Cardiac muscle cell (in vitro differentiated cells and primary cell): ENCODE data around the gene PARP16. TPM values are rescaled to one million over a fixed set of nuclear protein-coding genes. Genes with fewer than 3 reads are reported as not detected.

Source experiments
- DNase-seq, 2 donors: peaks; one replicate each; pipeline versions ENCODE4 v3.0.0 to v3.0.0-alpha.2; 2010 to 2017; ENCODE audit warnings: low read depth in 1 of 2, low spot score in 1 of 2
- H3K27ac ChIP-seq: fragments of 200-600 bp; sonication (generic); 2 replicates; pipeline ENCODE4 v1.5.1; 2016
- H3K27me3 ChIP-seq: fragments of 200-600 bp; sonication (generic); 2 replicates; pipeline ENCODE4 v1.6.0; 2016; ENCODE audit warnings: control low read depth
- H3K36me3 ChIP-seq: fragments of 200-600 bp; sonication (generic); 2 replicates; pipeline ENCODE4 v1.5.1; 2016; ENCODE audit warnings: control low read depth
- H3K4me1 ChIP-seq: fragments of 200-600 bp; sonication (generic); 2 replicates; pipeline ENCODE4 v1.8.1; 2017; ENCODE audit warnings: low read depth, mild to moderate bottlenecking, mixed run types
- H3K4me3 ChIP-seq: fragments of 200-600 bp; sonication (generic); 2 replicates; pipeline ENCODE4 v1.5.1; 2016; ENCODE audit warnings: mild to moderate bottlenecking
- H3K9me3 ChIP-seq: fragments of 200-600 bp; sonication (generic); 2 replicates; pipeline ENCODE4 v1.5.1; 2017; ENCODE audit warnings: low read depth, mild to moderate bottlenecking, control low read depth
- polyA plus RNA-seq: library from polyadenylated mRNA; unstranded; fragments of >200 nt; fragmentation: Nextera tagmentation; extraction: Ambion mirVana; gene quantifications from 2 replicates; pipeline ENCODE4 v1.2.1, GENCODE V29; 2016
- total RNA-seq: library from RNA; depleted of rRNA; stranded (reverse); fragments of >200 nt; gene quantifications from 2 replicates; pipeline ENCODE4 v1.2.3, GENCODE V29; 2016
- TF ChIP-seq, protein P1 (sequence below): IDR thresholded peaks from 2 replicates; pipeline ENCODE4 v1.5.1; 2012; ENCODE audit warnings: low read depth, mild to moderate bottlenecking, low read length

Gene PARP16
- total and polyA plus RNA-seq, 2 experiments from 2014 or later: 14.2 to 16.9 TPM

DNA sequence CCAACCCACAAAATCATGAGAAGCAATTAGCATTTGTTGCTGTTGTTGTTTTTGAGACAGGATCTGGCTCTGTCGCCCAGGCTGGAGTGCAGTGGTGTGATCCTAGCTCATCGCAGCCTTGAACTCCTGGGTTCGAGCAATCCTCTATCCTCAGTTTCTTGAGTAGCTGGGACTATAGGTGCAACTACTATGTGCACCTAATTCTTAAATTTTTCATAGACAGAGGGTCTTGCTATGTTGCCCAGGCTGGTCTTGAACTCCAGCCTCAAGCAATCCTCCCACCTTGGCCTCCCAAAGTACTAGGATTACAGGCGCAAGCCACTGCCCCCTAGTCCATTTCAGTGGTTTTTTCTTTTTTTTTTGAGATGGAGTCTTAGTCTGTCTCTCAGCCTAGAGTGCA is 18.3 kb downstream of the PARP16 start:
- H3K27ac ChIP-seq: no peak overlapping the region
- H3K36me3 ChIP-seq: no peaks in the 10 kb centered on the region
- no peaks in the 10 kb centered on the region for H3K27me3 ChIP-seq
- no peak for DNase-seq
- TF ChIP-seq, protein P1, sequence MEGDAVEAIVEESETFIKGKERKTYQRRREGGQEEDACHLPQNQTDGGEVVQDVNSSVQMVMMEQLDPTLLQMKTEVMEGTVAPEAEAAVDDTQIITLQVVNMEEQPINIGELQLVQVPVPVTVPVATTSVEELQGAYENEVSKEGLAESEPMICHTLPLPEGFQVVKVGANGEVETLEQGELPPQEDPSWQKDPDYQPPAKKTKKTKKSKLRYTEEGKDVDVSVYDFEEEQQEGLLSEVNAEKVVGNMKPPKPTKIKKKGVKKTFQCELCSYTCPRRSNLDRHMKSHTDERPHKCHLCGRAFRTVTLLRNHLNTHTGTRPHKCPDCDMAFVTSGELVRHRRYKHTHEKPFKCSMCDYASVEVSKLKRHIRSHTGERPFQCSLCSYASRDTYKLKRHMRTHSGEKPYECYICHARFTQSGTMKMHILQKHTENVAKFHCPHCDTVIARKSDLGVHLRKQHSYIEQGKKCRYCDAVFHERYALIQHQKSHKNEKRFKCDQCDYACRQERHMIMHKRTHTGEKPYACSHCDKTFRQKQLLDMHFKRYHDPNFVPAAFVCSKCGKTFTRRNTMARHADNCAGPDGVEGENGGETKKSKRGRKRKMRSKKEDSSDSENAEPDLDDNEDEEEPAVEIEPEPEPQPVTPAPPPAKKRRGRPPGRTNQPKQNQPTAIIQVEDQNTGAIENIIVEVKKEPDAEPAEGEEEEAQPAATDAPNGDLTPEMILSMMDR: no peak
- peaks cover 19% of the 10 kb centered on the region for H3K4me1 ChIP-seq
- H3K9me3 ChIP-seq: no peaks in the 10 kb centered on the region
- no peak overlapping the region for H3K4me3 ChIP-seq

DNA sequence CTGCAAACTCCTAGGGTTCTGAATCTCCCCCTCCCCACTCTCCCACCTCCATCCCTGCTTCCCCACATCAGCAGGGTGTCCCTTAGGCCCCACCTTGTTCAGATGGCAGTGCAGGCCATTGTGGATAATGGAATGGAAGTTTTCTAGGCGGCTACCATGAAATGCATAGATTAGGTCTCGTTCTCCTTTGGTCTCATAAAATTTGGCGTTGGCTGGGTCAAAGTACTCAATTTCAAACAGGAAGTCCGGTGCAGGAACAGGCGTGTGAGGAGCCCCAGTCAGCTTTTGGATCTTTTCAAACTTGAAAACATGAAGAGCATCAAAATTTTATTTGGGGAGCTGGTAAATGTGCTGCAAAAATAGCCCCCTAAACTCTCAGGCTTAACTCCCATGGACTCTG is 20.2 kb downstream of the PARP16 start:
- TF ChIP-seq, protein P1: no peak
- H3K27ac ChIP-seq: no peak overlapping the region
- peaks cover 9% of the 10 kb centered on the region for H3K4me1 ChIP-seq
- DNase-seq: no peak
- H3K4me3 ChIP-seq: no peak overlapping the region
- H3K9me3 ChIP-seq: no peaks in the 10 kb centered on the region
- H3K27me3 ChIP-seq: no peaks in the 10 kb centered on the region
- H3K36me3 ChIP-seq: no peaks in the 10 kb centered on the region

DNA sequence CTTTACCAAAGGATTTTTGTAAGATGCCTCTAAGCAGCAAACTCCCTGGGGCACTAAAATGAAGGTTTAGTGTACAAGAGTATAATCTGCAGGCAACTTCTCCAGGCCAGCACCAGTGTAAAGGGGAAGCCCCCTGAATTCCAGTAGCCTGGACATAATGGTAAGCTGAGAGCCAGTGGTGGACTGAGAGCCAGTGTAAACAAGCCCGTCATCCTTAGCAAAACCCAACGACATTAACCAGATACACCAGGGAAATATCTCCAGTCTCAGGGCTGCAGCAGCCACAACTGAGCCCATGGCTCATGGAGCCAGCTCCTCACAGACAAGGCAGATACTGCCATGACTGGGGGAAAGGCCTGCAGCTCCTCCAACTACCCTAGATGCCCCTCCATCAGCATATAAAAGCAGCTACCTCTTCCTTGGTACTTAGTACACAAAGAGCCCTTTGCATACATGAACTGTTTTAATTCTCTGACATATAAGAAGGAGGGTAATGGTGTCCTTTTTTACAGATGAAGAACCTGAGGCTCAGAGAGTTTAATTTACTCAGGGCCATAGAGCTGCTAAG is 21.7 kb downstream of the PARP16 start:
- H3K27ac ChIP-seq: no peak overlapping the region
- H3K36me3 ChIP-seq: peaks cover 5% of the 10 kb centered on the region
- peak; percentile 19 to 69 for DNase-seq
- no peaks in the 10 kb centered on the region for H3K27me3 ChIP-seq
- TF ChIP-seq, protein P1: no peak
- H3K4me3 ChIP-seq: no peak overlapping the region
- no peaks in the 10 kb centered on the region for H3K9me3 ChIP-seq
- peaks cover 9% of the 10 kb centered on the region for H3K4me1 ChIP-seq

DNA sequence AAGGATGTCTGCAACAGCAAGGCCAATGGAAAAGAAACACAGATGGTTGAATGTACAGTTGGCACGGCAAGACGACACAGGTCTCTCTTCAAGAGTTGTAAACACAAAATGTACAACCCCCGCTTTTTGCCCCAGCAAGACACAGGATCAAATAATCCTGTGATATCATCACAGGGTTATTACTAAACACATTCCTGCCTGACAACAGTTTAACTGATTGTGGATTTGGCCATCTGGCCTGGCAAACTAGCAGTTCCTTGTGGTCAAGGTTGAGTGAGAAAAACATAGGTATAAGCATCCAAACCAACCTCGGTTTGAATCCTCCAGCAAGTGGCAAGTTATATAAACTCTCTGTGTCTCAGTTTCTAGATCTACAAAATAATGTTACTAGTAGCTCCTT is 23.4 kb downstream of the PARP16 start:
- Histone ChIP-seq H3K4me1 (peaks cover 9% of the 10 kb centered on the region), H3K9me3 (no peaks in the 10 kb centered on the region), H3K27me3 (no peaks in the 10 kb centered on the region), H3K36me3 (peaks cover 15% of the 10 kb centered on the region), H3K4me3 (no peak overlapping the region), H3K27ac (no peak overlapping the region)
- TF ChIP-seq, protein P1: no peak
- DNase-seq: no peak

DNA sequence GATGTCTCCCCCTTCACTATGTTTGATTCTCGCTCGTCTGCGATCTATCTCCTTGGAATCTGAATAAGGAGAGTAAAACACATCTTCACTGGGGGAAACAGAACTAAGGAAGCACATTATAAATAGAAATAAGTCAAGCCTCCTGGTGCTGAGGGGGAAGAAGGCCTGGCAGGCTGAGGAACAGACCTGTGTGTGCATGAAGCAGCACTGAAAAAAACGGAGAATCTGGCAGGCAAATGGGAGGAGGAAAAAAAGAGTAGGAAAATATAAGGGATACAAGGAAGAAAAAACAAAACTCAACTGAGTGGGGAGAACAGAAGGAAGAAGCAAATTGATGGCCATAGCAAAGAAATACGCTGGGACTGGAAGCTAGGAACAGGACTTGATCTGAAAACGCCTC is 25.7 kb downstream of the PARP16 start:
- no peaks in the 10 kb centered on the region for H3K9me3 ChIP-seq
- TF ChIP-seq, protein P1: no peak
- no peaks in the 10 kb centered on the region for H3K27me3 ChIP-seq
- peaks cover 9% of the 10 kb centered on the region for H3K4me1 ChIP-seq
- no peak overlapping the region for H3K27ac ChIP-seq
- no peak for DNase-seq
- peaks cover 15% of the 10 kb centered on the region for H3K36me3 ChIP-seq
- no peak overlapping the region for H3K4me3 ChIP-seq

DNA sequence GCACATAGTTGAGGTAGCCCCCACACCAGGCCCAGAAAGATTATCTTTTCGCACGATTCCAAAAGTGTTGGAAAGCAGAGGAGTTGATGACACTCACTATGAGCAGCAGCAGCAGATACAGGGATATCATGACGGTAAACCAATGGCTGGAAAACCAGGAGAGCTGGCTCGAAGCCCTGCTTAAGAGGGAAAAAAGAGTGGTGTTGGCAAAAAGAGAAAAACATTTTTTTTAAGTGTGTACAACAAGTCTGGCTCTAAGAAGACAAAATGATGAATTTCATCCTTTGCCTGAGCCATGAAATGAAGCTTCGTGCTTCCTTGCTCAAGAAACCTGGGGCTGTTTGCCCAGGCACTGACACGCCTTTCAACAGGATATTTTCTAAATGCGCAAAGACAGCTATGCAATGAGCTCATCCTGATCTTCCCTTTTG is 27.3 kb downstream of the PARP16 start:
- peaks cover 3% of the 10 kb centered on the region for H3K4me1 ChIP-seq
- no peaks in the 10 kb centered on the region for H3K27me3 ChIP-seq
- no peaks in the 10 kb centered on the region for H3K9me3 ChIP-seq
- no peak overlapping the region for H3K27ac ChIP-seq
- peaks cover 15% of the 10 kb centered on the region for H3K36me3 ChIP-seq
- H3K4me3 ChIP-seq: no peak overlapping the region
- TF ChIP-seq, protein P1: no peak
- no peak for DNase-seq
